Esophagus squamous epithelium (tissue), 4 donors: ENCODE measurements around the gene CDKAL1.

ENCODE experiments used
- CTCF ChIP-seq, 6 experiments: fragments of 450-650 bp in 4 of 6; fragments of 200-600 bp in 2 of 6; sonication (generic) in 2 of 6; IDR thresholded peaks; one replicate each; pipeline ENCODE4 v1.5.1; 2016 to 2019; ENCODE audit warnings: antibody characterized with exemption in 6 of 6, mild to moderate bottlenecking in 4 of 6, moderate library complexity in 4 of 6
- POLR2A ChIP-seq, 4 donors: fragments of 450-650 bp; IDR thresholded peaks; one replicate each; pipeline ENCODE4 v1.6.1; 2017; ENCODE audit warnings: antibody characterized with exemption in 4 of 4, mild to moderate bottlenecking in 4 of 4, moderate library complexity in 3 of 4

GRCh38 chr6:20943040-20943627, 408.9 kb downstream of the CDKAL1 start:
- TF ChIP-seq CTCF (IDR thresholded peaks at IDR 0.05) (no peak), POLR2A (IDR thresholded peaks at IDR 0.05) (no peak)
